Astrocyte (in vitro differentiated cells and primary cell): ENCODE data around the gene SREBF2. TPM values are rescaled to one million over a fixed set of nuclear protein-coding genes. Genes with fewer than 3 reads are reported as not detected.

Experiments used
- DNase-seq: peaks from one replicate; pipeline ENCODE4 v3.0.0-alpha.2; 2010; ENCODE audit warnings: low read depth
- FAIRE-seq: peaks from 2 replicates; lab custom pipeline; 2011; peaks lifted over from hg19 to GRCh38; lab: Jason Lieb, UNC
- H2AFZ ChIP-seq: 2 replicates; pipeline ENCODE4 v1.6.0; 2012; ENCODE audit warnings: low read depth, low read length, inconsistent platforms
- H3K27ac ChIP-seq: 2 replicates; pipeline ENCODE4 v1.5.1; 2011; ENCODE audit warnings: low read depth, low read length, inconsistent platforms
- H3K27me3 ChIP-seq: 2 replicates; pipeline ENCODE4 v1.6.0; 2011; ENCODE audit warnings: low read length, inconsistent platforms; ENCODE audit not compliant: insufficient read depth
- H3K36me3 ChIP-seq: 2 replicates; pipeline ENCODE4 v1.5.1; 2011; ENCODE audit warnings: low read length, inconsistent platforms; ENCODE audit not compliant: insufficient read depth
- H3K4me1 ChIP-seq: 2 replicates; pipeline ENCODE4 v1.5.1; 2011; ENCODE audit warnings: low read length, inconsistent platforms; ENCODE audit not compliant: insufficient read depth
- H3K4me2 ChIP-seq: 2 replicates; pipeline ENCODE4 v1.6.0; 2012; ENCODE audit warnings: low read length, inconsistent platforms
- H3K4me3 ChIP-seq: 2 replicates; pipeline ENCODE4 v1.5.1; 2011; ENCODE audit warnings: low read depth, mild to moderate bottlenecking, low read length, inconsistent platforms; ENCODE audit not compliant: insufficient read depth
- H3K79me2 ChIP-seq: 2 replicates; pipeline ENCODE4 v1.6.0; 2012; ENCODE audit warnings: mild to moderate bottlenecking, low read length, inconsistent platforms; ENCODE audit not compliant: insufficient read depth
- H3K9ac ChIP-seq: 2 replicates; pipeline ENCODE4 v1.6.0; 2012; ENCODE audit warnings: mild to moderate bottlenecking, low read length, inconsistent platforms
- H3K9me3 ChIP-seq: 2 replicates; pipeline ENCODE4 v1.5.1; 2012; ENCODE audit warnings: low read depth, mild to moderate bottlenecking, low read length, inconsistent platforms; ENCODE audit not compliant: insufficient read depth
- H4K20me1 ChIP-seq: 2 replicates; pipeline ENCODE4 v1.6.0; 2012; ENCODE audit warnings: low read length, inconsistent platforms; ENCODE audit not compliant: insufficient read depth
- H3K27ac Mint-ChIP-seq: one replicate; pipeline ENCODE4 v1.8.0; 2021; ENCODE audit warnings: mild to moderate bottlenecking, mixed read lengths; ENCODE audit not compliant: unreplicated experiment
- H3K27me3 Mint-ChIP-seq: one replicate; pipeline ENCODE4 v1.8.0; 2021; ENCODE audit warnings: low read depth, mixed read lengths; ENCODE audit not compliant: unreplicated experiment
- H3K36me3 Mint-ChIP-seq: one replicate; pipeline ENCODE4 v1.8.0; 2021; ENCODE audit warnings: low read depth, mixed read lengths; ENCODE audit not compliant: unreplicated experiment
- H3K4me1 Mint-ChIP-seq: one replicate; pipeline ENCODE4 v1.8.0; 2021; ENCODE audit warnings: low read depth, mixed read lengths; ENCODE audit not compliant: unreplicated experiment
- H3K4me3 Mint-ChIP-seq: one replicate; pipeline ENCODE4 v1.8.0; 2021; ENCODE audit warnings: mild to moderate bottlenecking, moderate library complexity, mixed read lengths; ENCODE audit not compliant: unreplicated experiment
- H3K9me3 Mint-ChIP-seq: one replicate; pipeline ENCODE4 v1.8.0; 2021; ENCODE audit warnings: mild to moderate bottlenecking, mixed read lengths; ENCODE audit not compliant: unreplicated experiment
- CTCF ChIP-seq: IDR thresholded peaks from 2 replicates; pipeline ENCODE4 v1.5.1; 2011; ENCODE audit warnings: low read depth, mild to moderate bottlenecking, inconsistent platforms, low read length, moderate library complexity; ENCODE audit not compliant: insufficient read depth
- EZH2 ChIP-seq: IDR thresholded peaks from 2 replicates; pipeline ENCODE4 v1.6.1; 2012; ENCODE audit warnings: mild to moderate bottlenecking, low read length, inconsistent platforms; ENCODE audit not compliant: insufficient read depth
- total RNA-seq: library from RNA; stranded (reverse); gene quantifications from 2 replicates; pipeline ENCODE4 v1.2.1, GENCODE V29; 2021

Gene SREBF2
- total RNA-seq, 1 donor from 2014 or later: 83.9 TPM

DNA sequence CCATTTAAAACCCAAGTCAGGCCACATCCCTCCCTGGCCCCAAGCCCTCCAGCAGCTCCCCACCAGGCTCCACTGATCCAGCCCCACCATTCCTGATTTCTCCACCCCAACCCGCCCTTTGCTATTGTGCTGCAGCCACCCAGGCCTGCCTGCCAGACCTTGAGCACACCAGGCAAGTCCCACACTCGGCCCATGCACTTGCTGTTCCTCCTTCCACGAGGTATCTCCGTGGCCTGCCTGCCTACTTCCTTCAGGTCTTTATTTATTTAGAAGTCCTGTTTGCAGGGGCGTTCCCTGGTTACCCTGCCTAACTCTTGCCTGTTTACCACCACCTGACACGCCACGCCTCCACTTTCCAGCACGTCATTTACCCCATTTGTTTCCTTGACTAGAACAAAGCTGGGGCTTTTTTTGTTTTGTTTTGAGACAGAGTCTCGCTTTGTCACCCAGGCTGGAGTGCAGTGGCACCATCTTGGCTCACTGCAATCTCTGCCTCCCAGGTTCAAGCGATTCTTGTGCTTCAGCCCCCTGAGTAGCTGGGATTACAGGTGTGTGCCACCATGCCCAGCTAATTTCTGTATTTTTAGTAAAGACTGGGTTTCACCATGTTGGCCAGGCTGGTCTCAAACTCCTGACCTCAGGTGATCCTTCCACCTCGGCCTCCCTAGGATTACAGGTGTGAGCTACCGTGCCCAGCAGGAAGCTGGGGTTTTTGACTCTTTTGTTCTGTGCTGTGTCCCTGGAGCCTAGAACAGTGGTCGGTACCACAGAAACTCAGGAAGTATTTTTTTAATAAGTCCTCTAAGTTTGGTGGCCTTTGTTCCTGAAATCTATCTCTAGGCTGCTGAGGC is 107.3 kb downstream of the SREBF2 start:
- Histone ChIP-seq H3K36me3 (peaks cover 4% of the 10 kb centered on the region), H3K9ac (peak overlapping the region; percentile 37)

GRCh38 chr22:41940832-41941765 is 108.2 kb downstream of the SREBF2 start:
- Mint-ChIP-seq H3K4me3 (no peak overlapping the region), H3K36me3 (no peaks in the 10 kb centered on the region)

More for the DNA sequence above, 107.3 kb downstream of the SREBF2 start:
- Mint-ChIP-seq H3K4me1 (peaks cover 8% of the 10 kb centered on the region), H3K27me3 (no peaks in the 10 kb centered on the region), H3K36me3 (no peaks in the 10 kb centered on the region), H3K27ac (peak overlapping the region; percentile 90), H3K4me3 (peak overlapping the region; percentile 14), H3K9me3 (no peaks in the 10 kb centered on the region)
- H2AFZ ChIP-seq: no peak overlapping the region
- FAIRE-seq (no peak), DNase-seq (no peak)
- H3K27ac ChIP-seq: peak overlapping the region; percentile 27
- H3K4me3 ChIP-seq: no peak overlapping the region
- H3K4me1 ChIP-seq: peaks cover 14% of the 10 kb centered on the region
- no peaks in the 10 kb centered on the region for H3K79me2 ChIP-seq
- peak overlapping the region; percentile 12 for H3K4me2 ChIP-seq
- H4K20me1 ChIP-seq: peaks cover 9% of the 10 kb centered on the region
- no peaks in the 10 kb centered on the region for H3K27me3 ChIP-seq
- H3K9me3 ChIP-seq: no peaks in the 10 kb centered on the region
- TF ChIP-seq CTCF (no peak), EZH2 (no peak)

More at GRCh38 chr22:41940832-41941765, 108.2 kb downstream of the SREBF2 start:
- no peaks in the 10 kb centered on the region for H3K9me3 ChIP-seq
- peaks cover 21% of the 10 kb centered on the region for H3K4me1 ChIP-seq
- H3K36me3 ChIP-seq: peaks cover 4% of the 10 kb centered on the region
- no peaks in the 10 kb centered on the region for H3K27me3 ChIP-seq
- H3K4me3 ChIP-seq: no peak overlapping the region
- TF ChIP-seq EZH2 (no peak), CTCF (peak; percentile 79)
- no peak overlapping the region for H2AFZ ChIP-seq
- DNase-seq (peak; percentile 64), FAIRE-seq (peak; percentile 93)
- peaks cover 9% of the 10 kb centered on the region for H4K20me1 ChIP-seq
- peaks cover 7% of the 10 kb centered on the region for H3K79me2 ChIP-seq
- Mint-ChIP-seq H3K27ac (peak overlapping the region; percentile 90), H3K27me3 (no peaks in the 10 kb centered on the region), H3K4me1 (peaks cover 8% of the 10 kb centered on the region), H3K9me3 (no peaks in the 10 kb centered on the region)
- H3K4me2 ChIP-seq: peak overlapping the region; percentile 12
- peak overlapping the region; percentile 27 for H3K27ac ChIP-seq
- H3K9ac ChIP-seq: peak overlapping the region; percentile 37
